Sigmoid colon (tissue), 4 donors: ENCODE measurements around the gene C10orf105.

Experiments used
- POLR2A ChIP-seq, 2 donors: fragments of 450-650 bp; IDR thresholded peaks; one replicate each; pipeline ENCODE4 v1.6.1; 2016; ENCODE audit warnings: antibody characterized with exemption in 2 of 2, mild to moderate bottlenecking in 2 of 2, moderate library complexity in 2 of 2
- POLR2AphosphoS5 ChIP-seq, 4 donors: sonication (generic); formaldehyde crosslinking; IDR thresholded peaks; one replicate each; pipeline ENCODE4 v1.6.1; 2017; ENCODE audit warnings: antibody characterized with exemption in 4 of 4
- TF ChIP-seq, protein P1 (sequence below), 4 experiments: fragments of 450-650 bp in 3 of 4; fragments of 200-600 bp in 1 of 4; IDR thresholded peaks; one replicate each; pipeline ENCODE4 v1.5.1; 2016 to 2019; ENCODE audit warnings: antibody characterized with exemption in 4 of 4, mild to moderate bottlenecking in 3 of 4, moderate library complexity in 2 of 4

- no peak for TF ChIP-seq POLR2A (IDR thresholded peaks at IDR 0.05)
- no peak for TF ChIP-seq POLR2AphosphoS5 (IDR thresholded peaks at IDR 0.05)
- TF ChIP-seq, protein P1, sequence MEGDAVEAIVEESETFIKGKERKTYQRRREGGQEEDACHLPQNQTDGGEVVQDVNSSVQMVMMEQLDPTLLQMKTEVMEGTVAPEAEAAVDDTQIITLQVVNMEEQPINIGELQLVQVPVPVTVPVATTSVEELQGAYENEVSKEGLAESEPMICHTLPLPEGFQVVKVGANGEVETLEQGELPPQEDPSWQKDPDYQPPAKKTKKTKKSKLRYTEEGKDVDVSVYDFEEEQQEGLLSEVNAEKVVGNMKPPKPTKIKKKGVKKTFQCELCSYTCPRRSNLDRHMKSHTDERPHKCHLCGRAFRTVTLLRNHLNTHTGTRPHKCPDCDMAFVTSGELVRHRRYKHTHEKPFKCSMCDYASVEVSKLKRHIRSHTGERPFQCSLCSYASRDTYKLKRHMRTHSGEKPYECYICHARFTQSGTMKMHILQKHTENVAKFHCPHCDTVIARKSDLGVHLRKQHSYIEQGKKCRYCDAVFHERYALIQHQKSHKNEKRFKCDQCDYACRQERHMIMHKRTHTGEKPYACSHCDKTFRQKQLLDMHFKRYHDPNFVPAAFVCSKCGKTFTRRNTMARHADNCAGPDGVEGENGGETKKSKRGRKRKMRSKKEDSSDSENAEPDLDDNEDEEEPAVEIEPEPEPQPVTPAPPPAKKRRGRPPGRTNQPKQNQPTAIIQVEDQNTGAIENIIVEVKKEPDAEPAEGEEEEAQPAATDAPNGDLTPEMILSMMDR (IDR thresholded peaks at IDR 0.05), result no peak
These were observed 26.8 kb downstream of the C10orf105 start for GRCh38 chr10:71692598-71693306.
